ENCODE data around the gene ECHS1. TPM values are rescaled to one million over a fixed set of nuclear protein-coding genes. Genes with fewer than 3 reads are reported as not detected.

The ECHS1 gene
- total RNA-seq, 4 donors from 2014 or later, result 106 to 317 (median 123) TPM

DNA sequence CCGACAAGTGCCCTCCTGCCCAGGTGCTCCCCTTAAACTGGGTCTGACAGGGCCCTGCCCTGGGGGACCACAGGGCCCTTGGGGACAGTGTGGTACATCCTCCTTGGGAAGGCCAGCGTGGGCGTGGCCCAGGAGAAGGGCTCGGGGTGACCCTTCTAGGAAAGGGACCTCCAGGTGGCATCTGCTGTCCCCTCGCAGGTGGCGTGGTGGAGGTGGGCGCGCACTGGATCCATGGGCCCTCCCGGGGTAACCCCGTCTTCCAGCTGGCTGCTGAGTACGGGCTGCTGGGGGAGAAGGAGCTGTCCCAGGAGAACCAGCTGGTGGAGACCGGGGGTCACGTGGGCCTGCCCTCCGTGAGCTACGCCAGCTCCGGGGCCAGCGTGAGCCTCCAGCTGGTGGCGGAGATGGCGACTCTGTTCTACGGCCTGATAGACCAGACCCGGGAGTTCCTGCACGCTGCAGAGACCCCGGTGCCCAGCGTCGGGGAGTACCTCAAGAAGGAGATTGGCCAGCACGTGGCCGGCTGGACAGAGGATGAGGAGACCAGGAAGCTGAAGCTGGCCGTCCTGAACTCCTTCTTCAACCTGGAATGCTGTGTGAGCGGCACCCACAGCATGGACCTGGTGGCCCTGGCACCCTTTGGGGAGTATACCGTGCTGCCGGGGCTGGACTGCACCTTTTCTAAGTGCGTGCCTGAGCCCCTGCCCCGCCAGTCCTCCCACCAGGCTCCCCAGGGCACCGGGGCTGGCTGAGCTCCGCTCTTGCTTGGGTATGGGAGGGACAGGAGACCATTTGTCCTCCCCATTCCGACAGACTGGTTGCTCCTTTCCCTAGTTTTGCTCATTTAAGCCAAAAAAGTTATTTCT lies 6.9 kb upstream of the ECHS1 start:
- TF ChIP-seq, protein P1, sequence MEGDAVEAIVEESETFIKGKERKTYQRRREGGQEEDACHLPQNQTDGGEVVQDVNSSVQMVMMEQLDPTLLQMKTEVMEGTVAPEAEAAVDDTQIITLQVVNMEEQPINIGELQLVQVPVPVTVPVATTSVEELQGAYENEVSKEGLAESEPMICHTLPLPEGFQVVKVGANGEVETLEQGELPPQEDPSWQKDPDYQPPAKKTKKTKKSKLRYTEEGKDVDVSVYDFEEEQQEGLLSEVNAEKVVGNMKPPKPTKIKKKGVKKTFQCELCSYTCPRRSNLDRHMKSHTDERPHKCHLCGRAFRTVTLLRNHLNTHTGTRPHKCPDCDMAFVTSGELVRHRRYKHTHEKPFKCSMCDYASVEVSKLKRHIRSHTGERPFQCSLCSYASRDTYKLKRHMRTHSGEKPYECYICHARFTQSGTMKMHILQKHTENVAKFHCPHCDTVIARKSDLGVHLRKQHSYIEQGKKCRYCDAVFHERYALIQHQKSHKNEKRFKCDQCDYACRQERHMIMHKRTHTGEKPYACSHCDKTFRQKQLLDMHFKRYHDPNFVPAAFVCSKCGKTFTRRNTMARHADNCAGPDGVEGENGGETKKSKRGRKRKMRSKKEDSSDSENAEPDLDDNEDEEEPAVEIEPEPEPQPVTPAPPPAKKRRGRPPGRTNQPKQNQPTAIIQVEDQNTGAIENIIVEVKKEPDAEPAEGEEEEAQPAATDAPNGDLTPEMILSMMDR (IDR thresholded peaks at IDR 0.05; ENCODE audit: low read depth), result no peak

GRCh38 chr10:133379152-133379800 lies 6.1 kb upstream of the ECHS1 start, which contains the start of gene PAOX:
Gene PAOX (plus strand): TSS chr10:133379262. CDS start chr10:133379317, 55 bp downstream.
- TF ChIP-seq, protein P1 (IDR thresholded peaks at IDR 0.05; ENCODE audit: low read depth), result no peak

GRCh38 chr10:133378251-133379096 lies 5.3 kb upstream of the ECHS1 start:
- TF ChIP-seq, protein P1 (IDR thresholded peaks at IDR 0.05; ENCODE audit: low read depth), result no peak

- TF ChIP-seq, protein P1 (IDR thresholded peaks at IDR 0.05; ENCODE audit: low read depth), result no peak
These were observed 4.7 kb upstream of the ECHS1 start for GRCh38 chr10:133377818-133378250.

DNA sequence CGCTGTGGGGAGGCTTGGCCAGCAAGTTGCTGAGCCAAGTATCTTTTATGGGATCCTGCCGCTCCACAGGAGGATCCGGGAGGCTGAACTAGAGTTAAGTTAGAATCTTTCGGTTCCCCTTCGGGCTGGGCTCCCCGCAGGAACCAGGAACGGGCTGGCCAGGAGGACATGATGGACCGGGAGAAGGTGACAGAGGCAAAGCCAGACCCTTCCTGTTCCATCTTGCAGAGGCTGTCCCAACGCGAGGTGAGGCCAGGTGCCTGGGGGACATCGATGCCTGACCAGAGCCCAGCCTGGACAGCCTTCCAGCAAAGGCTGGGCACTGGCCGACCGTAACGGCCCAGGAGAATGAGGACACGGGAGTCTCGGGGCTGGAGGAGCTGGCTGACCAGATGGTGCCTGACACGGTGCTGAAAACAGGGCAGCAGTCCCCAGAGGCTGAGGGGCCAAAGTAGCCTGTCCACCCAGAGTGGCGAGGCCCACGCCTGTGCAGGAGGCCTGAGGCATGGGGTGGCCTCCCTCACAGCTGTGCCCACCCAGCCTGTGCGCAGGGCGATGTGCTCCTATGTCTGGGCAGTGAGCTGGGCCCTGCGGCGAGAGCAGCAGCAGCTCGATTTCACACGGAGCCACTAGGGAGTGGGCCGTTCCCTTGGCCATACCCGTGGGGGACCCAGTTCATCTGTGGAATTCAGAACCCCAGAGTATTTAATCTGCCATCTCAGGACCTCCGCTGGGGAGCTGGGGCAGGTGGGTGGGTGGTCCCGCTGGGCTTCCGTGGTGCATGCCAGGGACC lies 4.1 kb upstream of the ECHS1 start:
- TF ChIP-seq, protein P1 (IDR thresholded peaks at IDR 0.05; ENCODE audit: low read depth), result no peak

- TF ChIP-seq, protein P1 (IDR thresholded peaks at IDR 0.05; ENCODE audit: low read depth), result no peak
These were observed 2.4 kb upstream of the ECHS1 start for GRCh38 chr10:133375357-133376115.

Measured in subcutaneous adipose tissue (tissue), 4 donors.